Frontal cortex (tissue), 1 donor: ENCODE data around the gene PPM1A. TPM values are rescaled to one million over a fixed set of nuclear protein-coding genes. Genes with fewer than 3 reads are reported as not detected.

ENCODE experiments used
- total RNA-seq: library from RNA; depleted of rRNA; stranded (reverse); fragments of >200 nt; gene quantifications from one replicate; pipeline ENCODE4 v1.2.3, GENCODE V29; 2014

The PPM1A gene
- total RNA-seq, 1 donor from 2014 or later = 67.3 TPM

Other genes with a start within 250 kb of the PPM1A start
- gene PCNX4, start 157.3 kb upstream of the PPM1A start, total RNA-seq = 98.6 TPM
- 77.0 TPM for gene DHRS7, start 83.8 kb upstream of the PPM1A start, total RNA-seq
- not detected for gene C14orf39, start 236.8 kb downstream of the PPM1A start, total RNA-seq